GM12878 (cell line): ENCODE data around the gene FGR. TPM values are rescaled to one million over a fixed set of nuclear protein-coding genes. Genes with fewer than 3 reads are reported as not detected.
"Not testable (repeated sequence)": the region's sequence is repeated elsewhere in the genome, so short reads cannot be mapped to it uniquely, and the experiment has no call there.

Experiments
- ATAC-seq: fragments of 200-7000 bp; cut with Tn5 transposase; 3 replicates; pipeline ENCODE4 v1.9.1; 2020; ENCODE audit warnings: mild to moderate bottlenecking, moderate library complexity
- BruUV-seq: library from RNA; stranded (reverse); fragments of 400-500 nt; replicated peaks from 2 replicates; lab custom pipeline; 2021; lab: Mats Ljungman, UMichigan
- CTCF ChIA-PET: fragments of 300-600 bp; sonication (Branson Sonifier 250); formaldehyde crosslinking; extraction: SDS; loops from one replicate; lab custom pipeline; 2021; ENCODE audit warnings: inconsistent platforms; lab: Yijun Ruan, JAX
- POLR2A ChIA-PET: fragments of 350-600 bp; formaldehyde crosslinking; extraction: SDS; loops from one replicate; lab custom pipeline; 2021; ENCODE audit warnings: inconsistent platforms; lab: Charles Lee
- RAD21 ChIA-PET: fragments of 300-600 bp; sonication (Branson Sonifier 250); formaldehyde crosslinking; loops from one replicate; lab custom pipeline; 2023; ENCODE audit warnings: antibody characterized with exemption; ENCODE audit not compliant: unreplicated experiment; lab: Charles Lee
- SMC1A ChIA-PET: fragments of 300-600 bp; sonication (Branson Sonifier 250); formaldehyde crosslinking; loops from one replicate; lab custom pipeline; 2023; ENCODE audit not compliant: unreplicated experiment, uncharacterized antibody; lab: Charles Lee
- DNase-seq: peaks from one replicate; pipeline ENCODE4 v3.0.0-alpha.2; 2011; ENCODE audit warnings: low read depth, low spot score
- FAIRE-seq: peaks from 3 replicates; lab custom pipeline; 2011; peaks lifted over from hg19 to GRCh38; lab: Jason Lieb, UNC
- H2AFZ ChIP-seq: 2 replicates; pipeline ENCODE4 v1.6.0; 2011; ENCODE audit warnings: low read depth, low read length, control low read depth; ENCODE audit not compliant: control insufficient read depth
- H3K27ac ChIP-seq: 2 replicates; pipeline ENCODE4 v1.5.1; 2011; ENCODE audit warnings: control low read depth; ENCODE audit not compliant: control insufficient read depth, insufficient read depth
- H3K27me3 ChIP-seq, 2 experiments: replicated peaks in 1 of 2; 2 replicates each; pipeline versions ENCODE4 v1.6.0 to v1.6.1; 2011; ENCODE audit warnings: low read length in 1 of 2; ENCODE audit not compliant: control insufficient read depth in 2 of 2, insufficient read depth in 2 of 2
- H3K36me3 ChIP-seq, 2 experiments: 2 replicates each; pipeline ENCODE4 v1.5.1; 2011; ENCODE audit warnings: low read length in 1 of 2; ENCODE audit not compliant: control insufficient read depth in 2 of 2, insufficient read depth in 2 of 2
- H3K4me1 ChIP-seq: 2 replicates; pipeline ENCODE4 v1.6.1; 2011; ENCODE audit warnings: mild to moderate bottlenecking, low read length, moderate library complexity, mixed read lengths; ENCODE audit not compliant: control insufficient read depth, insufficient read depth
- H3K4me2 ChIP-seq: 2 replicates; pipeline ENCODE4 v1.6.0; 2011; ENCODE audit warnings: control low read depth; ENCODE audit not compliant: control insufficient read depth, insufficient read depth
- H3K4me3 ChIP-seq: fragments of 200-600 bp; sonication (generic); 2 replicates; pipeline ENCODE4 v1.5.1; 2016
- H3K79me2 ChIP-seq: 2 replicates; pipeline ENCODE4 v1.6.0; 2011; ENCODE audit warnings: low read length; ENCODE audit not compliant: control insufficient read depth, insufficient read depth
- H3K9ac ChIP-seq: 2 replicates; pipeline ENCODE4 v1.8.0; 2011; ENCODE audit warnings: low read length, control low read depth, mixed read lengths; ENCODE audit not compliant: control insufficient read depth, insufficient read depth
- H3K9me3 ChIP-seq: replicated peaks from 3 replicates; pipeline ENCODE4 v1.5.1; 2011; ENCODE audit warnings: mild to moderate bottlenecking, low read length; ENCODE audit not compliant: control insufficient read depth, insufficient read depth
- H4K20me1 ChIP-seq: 2 replicates; pipeline ENCODE4 v1.6.0; 2011; ENCODE audit not compliant: control insufficient read depth, insufficient read depth
- ATF7 ChIP-seq: fragments of 450-650 bp; IDR thresholded peaks from 2 replicates; pipeline ENCODE4 v1.6.1; 2016; ENCODE audit warnings: low read depth, mild to moderate bottlenecking
- MTA2 ChIP-seq: fragments of 450-650 bp; IDR thresholded peaks from 2 replicates; pipeline ENCODE4 v1.6.1; 2016; ENCODE audit warnings: low read depth, mild to moderate bottlenecking, moderate library complexity
- NR2F1 ChIP-seq: fragments of 450-650 bp; conservative IDR thresholded peaks from 2 replicates; pipeline ENCODE4 v1.6.1; 2017; ENCODE audit warnings: mild to moderate bottlenecking
- WGBS: methylation state at CpG from one replicate; pipeline ENCODE4 v1.1.6; 2016; ENCODE audit warnings: low lambda C conversion rate; ENCODE audit not compliant: insufficient replicate concordance, insufficient coverage; ENCODE audit errors: missing lambda C conversion rate; 5-methylcytosine and 5-hydroxymethylcytosine counted together
- in situ Hi-C: fragments of 300-500 bp; cut with MboI; formaldehyde crosslinking; loops from 9 replicates; pipeline ENCODE4 v1.14.3; 2018; ENCODE audit warnings: mixed read lengths
- intact Hi-C: fragments of 100-400 bp; cut with micrococcal nuclease; formaldehyde crosslinking; loops from one replicate; pipeline ENCODE4 v1.14.2; 2022; ENCODE audit not compliant: unreplicated experiment
- polyA plus RNA-seq, 11 experiments: library from polyadenylated mRNA; depleted of rRNA in 4 of 11; unstranded in 6 of 11; stranded (reverse) in 5 of 11; fragments of >200 nt; fragmentation: Nextera tagmentation in 4 of 11; fragmentation: Illumina TruSeq in 1 of 11; extraction: Ambion mirVana in 4 of 11; extraction: Trizol in 1 of 11; gene quantifications; 1 replicate in 1 of 11; 2 replicates in 10 of 11; pipeline versions ENCODE4 v1.2.1 to v1.2.3, GENCODE V29; 2011 to 2016; ENCODE audit warnings: inconsistent platforms in 2 of 11, missing spikeins in 2 of 11, low read depth in 1 of 11
- total RNA-seq, 4 experiments: library from RNA; depleted of rRNA in 3 of 4; stranded (reverse); fragments of >200 nt in 3 of 4; fragmentation: Illumina TruSeq in 1 of 4; extraction: Trizol in 1 of 4; gene quantifications; 2 replicates each; pipeline versions ENCODE4 v1.2.1 to v1.2.3, GENCODE V29; 2013 to 2021
- TF ChIP-seq, protein P1 (sequence below): IDR thresholded peaks from 2 replicates; pipeline ENCODE4 v1.6.1; 2012; ENCODE audit warnings: low read depth, low read length, improper control_type of control experiment
- TF ChIP-seq, protein P2 (sequence below): fragments of 450-650 bp; IDR thresholded peaks from 2 replicates; pipeline ENCODE4 v1.6.1; 2016; ENCODE audit warnings: mild to moderate bottlenecking, moderate library complexity, borderline replicate concordance

Gene FGR
- total and polyA plus RNA-seq, 10 of the 15 experiments (the other 5 are each of a cell fraction or from before 2014, with no cell fraction given): 10.9 to 193 (median 74.7) TPM

DNA sequence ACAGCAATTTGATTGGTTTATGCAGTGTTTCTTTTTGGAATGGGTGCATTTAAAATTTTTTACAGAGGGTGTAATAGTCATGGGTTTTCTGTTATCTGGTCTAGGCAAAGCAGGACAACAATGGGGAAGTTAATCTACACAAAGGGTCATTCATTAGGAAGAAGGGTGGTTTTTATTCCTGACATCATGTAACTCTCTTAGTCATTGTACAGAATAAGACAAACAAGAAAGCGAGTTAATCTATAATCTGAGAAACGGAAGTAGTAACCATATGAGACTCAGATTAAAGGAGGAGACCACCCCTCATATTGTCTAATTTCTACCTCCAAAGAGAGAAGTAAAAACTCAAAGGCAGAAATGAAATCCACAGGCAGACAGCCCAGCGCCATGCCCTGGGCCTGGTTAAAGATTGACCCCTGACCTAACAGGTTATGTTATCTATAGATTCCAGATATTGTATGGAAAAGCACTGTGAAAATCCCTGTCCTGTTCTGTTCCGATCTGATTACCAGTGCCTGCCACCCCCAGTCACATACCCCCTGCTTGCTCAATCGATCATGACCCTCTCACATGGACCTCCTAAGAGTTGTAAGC lies 47.5 kb upstream of the FGR start:
- no peaks in the 10 kb centered on the region for H3K27me3 ChIP-seq
- no peak overlapping the region for H3K4me2 ChIP-seq
- in situ Hi-C loops (no loop called here), intact Hi-C loops (no loop called here)
- no TSS peak for BruUV-seq
- H4K20me1 ChIP-seq: no peaks in the 10 kb centered on the region
- WGBS: 50% methylated on average over 5 of the region's 5 CpGs
- ChIA-PET CTCF (interaction anchor here (0.6 to 1.4 kb wide), 3 partner anchors 13 to 188 kb away, joined by 3 to 7 read pairs (median 3); no protein-coding TSS in a partner anchor), SMC1A (interaction anchor here (0.8 to 1.5 kb wide), 2 partner anchors 11 to 13 kb away, joined by 3 read pairs; partner anchors contain the start of gene IFI6), RAD21 (no interaction called here), POLR2A (no interaction called here)
- H3K79me2 ChIP-seq: no peaks in the 10 kb centered on the region
- DNase-seq: no peak
- peak; percentile 75 for ATAC-seq
- no peak overlapping the region for H3K27ac ChIP-seq
- H3K4me1 ChIP-seq: no peaks in the 10 kb centered on the region
- TF ChIP-seq, protein P1, sequence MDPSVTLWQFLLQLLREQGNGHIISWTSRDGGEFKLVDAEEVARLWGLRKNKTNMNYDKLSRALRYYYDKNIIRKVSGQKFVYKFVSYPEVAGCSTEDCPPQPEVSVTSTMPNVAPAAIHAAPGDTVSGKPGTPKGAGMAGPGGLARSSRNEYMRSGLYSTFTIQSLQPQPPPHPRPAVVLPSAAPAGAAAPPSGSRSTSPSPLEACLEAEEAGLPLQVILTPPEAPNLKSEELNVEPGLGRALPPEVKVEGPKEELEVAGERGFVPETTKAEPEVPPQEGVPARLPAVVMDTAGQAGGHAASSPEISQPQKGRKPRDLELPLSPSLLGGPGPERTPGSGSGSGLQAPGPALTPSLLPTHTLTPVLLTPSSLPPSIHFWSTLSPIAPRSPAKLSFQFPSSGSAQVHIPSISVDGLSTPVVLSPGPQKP: peak; percentile 22; the same call in 1 of the 2 replicates
- TF ChIP-seq ATF7 (peak; percentile 62), MTA2 (0 out of 2 replicates have a peak, but pooled peaks have one; percentile 10), NR2F1 (peak; percentile 60; the same call in 1 of the 2 replicates)
- TF ChIP-seq, protein P2, sequence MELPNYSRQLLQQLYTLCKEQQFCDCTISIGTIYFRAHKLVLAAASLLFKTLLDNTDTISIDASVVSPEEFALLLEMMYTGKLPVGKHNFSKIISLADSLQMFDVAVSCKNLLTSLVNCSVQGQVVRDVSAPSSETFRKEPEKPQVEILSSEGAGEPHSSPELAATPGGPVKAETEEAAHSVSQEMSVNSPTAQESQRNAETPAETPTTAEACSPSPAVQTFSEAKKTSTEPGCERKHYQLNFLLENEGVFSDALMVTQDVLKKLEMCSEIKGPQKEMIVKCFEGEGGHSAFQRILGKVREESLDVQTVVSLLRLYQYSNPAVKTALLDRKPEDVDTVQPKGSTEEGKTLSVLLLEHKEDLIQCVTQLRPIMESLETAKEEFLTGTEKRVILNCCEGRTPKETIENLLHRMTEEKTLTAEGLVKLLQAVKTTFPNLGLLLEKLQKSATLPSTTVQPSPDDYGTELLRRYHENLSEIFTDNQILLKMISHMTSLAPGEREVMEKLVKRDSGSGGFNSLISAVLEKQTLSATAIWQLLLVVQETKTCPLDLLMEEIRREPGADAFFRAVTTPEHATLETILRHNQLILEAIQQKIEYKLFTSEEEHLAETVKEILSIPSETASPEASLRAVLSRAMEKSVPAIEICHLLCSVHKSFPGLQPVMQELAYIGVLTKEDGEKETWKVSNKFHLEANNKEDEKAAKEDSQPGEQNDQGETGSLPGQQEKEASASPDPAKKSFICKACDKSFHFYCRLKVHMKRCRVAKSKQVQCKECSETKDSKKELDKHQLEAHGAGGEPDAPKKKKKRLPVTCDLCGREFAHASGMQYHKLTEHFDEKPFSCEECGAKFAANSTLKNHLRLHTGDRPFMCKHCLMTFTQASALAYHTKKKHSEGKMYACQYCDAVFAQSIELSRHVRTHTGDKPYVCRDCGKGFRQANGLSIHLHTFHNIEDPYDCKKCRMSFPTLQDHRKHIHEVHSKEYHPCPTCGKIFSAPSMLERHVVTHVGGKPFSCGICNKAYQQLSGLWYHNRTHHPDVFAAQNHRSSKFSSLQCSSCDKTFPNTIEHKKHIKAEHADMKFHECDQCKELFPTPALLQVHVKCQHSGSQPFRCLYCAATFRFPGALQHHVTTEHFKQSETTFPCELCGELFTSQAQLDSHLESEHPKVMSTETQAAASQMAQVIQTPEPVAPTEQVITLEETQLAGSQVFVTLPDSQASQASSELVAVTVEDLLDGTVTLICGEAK: no peak
- H3K36me3 ChIP-seq: no peaks in the 10 kb centered on the region
- no peak overlapping the region for H3K4me3 ChIP-seq
- H3K9ac ChIP-seq: no peak overlapping the region
- FAIRE-seq: no peak
- H2AFZ ChIP-seq: no peak overlapping the region
- peaks cover 8% of the 10 kb centered on the region; the same call in 2 of the 3 replicates for H3K9me3 ChIP-seq

DNA sequence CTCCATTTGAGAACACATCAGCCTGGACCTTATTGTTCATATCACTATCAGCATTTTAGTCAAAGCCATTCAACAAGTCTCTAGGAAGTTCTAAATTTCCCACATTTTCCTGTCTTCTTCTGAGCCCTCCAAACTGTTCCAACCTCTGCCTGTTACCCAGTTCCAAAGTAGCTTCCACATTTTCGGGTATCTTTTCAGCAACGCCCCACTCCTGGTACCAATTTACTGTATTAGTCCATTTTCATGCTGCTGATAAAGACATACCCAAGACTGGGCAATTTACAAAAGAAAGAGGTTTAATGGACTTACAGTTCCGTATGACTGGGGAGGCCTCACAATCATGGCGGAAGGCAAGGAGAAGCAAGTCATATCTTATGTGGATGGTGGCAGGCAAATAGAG lies 46.6 kb upstream of the FGR start:
- H4K20me1 ChIP-seq, FAIRE-seq, ATAC-seq, DNase-seq, RAD21 ChIA-PET, H3K79me2 ChIP-seq, in situ Hi-C loops, H3K4me2 ChIP-seq, H3K9me3 ChIP-seq, H3K36me3 ChIP-seq, BruUV-seq, intact Hi-C loops, H3K27me3 ChIP-seq, H2AFZ ChIP-seq, H3K27ac ChIP-seq, CTCF ChIA-PET, H3K4me3 ChIP-seq, H3K9ac ChIP-seq, POLR2A ChIA-PET, H3K4me1 ChIP-seq: not testable (repeated sequence)
- WGBS: 99% methylated on average over 4 of the region's 4 CpGs
- SMC1A ChIA-PET: interaction anchor here (0.8 kb wide), 1 partner anchor 10 kb away, joined by 3 read pairs; the partner anchor contains the start of gene IFI6
